RWPE2 (cell line): ENCODE measurements around the gene ANAPC16.

Experiments used
- ATAC-seq: fragments of 200-7000 bp; cut with Tn5 transposase; 3 replicates; pipeline ENCODE4 v1.9.1; 2021; ENCODE audit warnings: low read depth
- DNase-seq: peaks from one replicate; pipeline ENCODE4 v3.0.0-alpha.2; 2020; ENCODE audit warnings: low spot score
- H3K27ac ChIP-seq: fragments of 450-650 bp; 2 replicates; pipeline ENCODE4 v1.5.1; 2017; ENCODE audit warnings: mild to moderate bottlenecking; ENCODE audit not compliant: poor library complexity, severe bottlenecking
- H3K27me3 ChIP-seq: fragments of 250-450 bp; sonication (Bioruptor Pico); 2 replicates; pipeline ENCODE4 v1.5.1; 2021; ENCODE audit warnings: mild to moderate bottlenecking, moderate library complexity; ENCODE audit not compliant: insufficient read depth, poor library complexity, severe bottlenecking
- H3K36me3 ChIP-seq: fragments of 250-450 bp; sonication (Bioruptor Pico); 2 replicates; pipeline ENCODE4 v1.5.1; 2020; ENCODE audit warnings: low read depth, mild to moderate bottlenecking, moderate library complexity
- H3K4me1 ChIP-seq: fragments of 250-450 bp; sonication (Bioruptor Pico); 2 replicates; pipeline ENCODE4 v1.5.1; 2021; ENCODE audit warnings: mild to moderate bottlenecking, moderate library complexity; ENCODE audit not compliant: insufficient read depth, poor library complexity, severe bottlenecking
- H3K4me3 ChIP-seq: fragments of 250-450 bp; sonication (Bioruptor Pico); 2 replicates; pipeline ENCODE4 v1.5.1; 2021; ENCODE audit warnings: mild to moderate bottlenecking, moderate library complexity; ENCODE audit not compliant: severe bottlenecking
- H3K9me3 ChIP-seq: fragments of 250-450 bp; sonication (Bioruptor Pico); 2 replicates; pipeline ENCODE4 v1.5.1; 2021; ENCODE audit warnings: mild to moderate bottlenecking, moderate library complexity; ENCODE audit not compliant: severe bottlenecking
- TF ChIP-seq, protein P1 (sequence below): fragments of 450-650 bp; IDR thresholded peaks from one replicate; pipeline ENCODE4 v1.5.1; 2017; ENCODE audit warnings: mild to moderate bottlenecking, moderate library complexity; ENCODE audit not compliant: poor library complexity, severe bottlenecking

Gene ANAPC16

DNA sequence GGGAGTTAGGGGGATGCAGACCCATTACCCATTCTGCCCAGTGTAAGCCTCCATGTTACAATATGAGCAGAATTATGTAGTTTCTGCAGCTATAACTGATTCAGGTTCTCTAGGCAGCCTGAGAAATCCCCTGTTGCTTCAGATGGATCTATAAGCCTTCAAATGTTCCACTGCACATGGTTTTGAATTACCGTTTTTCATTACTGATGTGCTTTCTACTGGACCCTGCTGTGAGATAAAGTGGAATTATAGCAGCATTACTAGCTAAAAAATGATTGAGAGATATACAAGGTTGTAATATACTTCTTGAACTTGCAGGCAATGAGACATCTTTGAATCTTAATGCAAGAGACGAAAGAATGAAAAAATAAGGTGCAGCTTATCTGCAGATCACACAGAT is 38.4 kb upstream of the ANAPC16 start:
- H3K27ac ChIP-seq, result no peak overlapping the region
- ATAC-seq (no peak), DNase-seq (no peak)
- H3K4me3 ChIP-seq, result no peak overlapping the region
- peaks cover 15% of the 10 kb centered on the region for H3K4me1 ChIP-seq
- TF ChIP-seq, protein P1, sequence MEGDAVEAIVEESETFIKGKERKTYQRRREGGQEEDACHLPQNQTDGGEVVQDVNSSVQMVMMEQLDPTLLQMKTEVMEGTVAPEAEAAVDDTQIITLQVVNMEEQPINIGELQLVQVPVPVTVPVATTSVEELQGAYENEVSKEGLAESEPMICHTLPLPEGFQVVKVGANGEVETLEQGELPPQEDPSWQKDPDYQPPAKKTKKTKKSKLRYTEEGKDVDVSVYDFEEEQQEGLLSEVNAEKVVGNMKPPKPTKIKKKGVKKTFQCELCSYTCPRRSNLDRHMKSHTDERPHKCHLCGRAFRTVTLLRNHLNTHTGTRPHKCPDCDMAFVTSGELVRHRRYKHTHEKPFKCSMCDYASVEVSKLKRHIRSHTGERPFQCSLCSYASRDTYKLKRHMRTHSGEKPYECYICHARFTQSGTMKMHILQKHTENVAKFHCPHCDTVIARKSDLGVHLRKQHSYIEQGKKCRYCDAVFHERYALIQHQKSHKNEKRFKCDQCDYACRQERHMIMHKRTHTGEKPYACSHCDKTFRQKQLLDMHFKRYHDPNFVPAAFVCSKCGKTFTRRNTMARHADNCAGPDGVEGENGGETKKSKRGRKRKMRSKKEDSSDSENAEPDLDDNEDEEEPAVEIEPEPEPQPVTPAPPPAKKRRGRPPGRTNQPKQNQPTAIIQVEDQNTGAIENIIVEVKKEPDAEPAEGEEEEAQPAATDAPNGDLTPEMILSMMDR, result no peak
- H3K9me3 ChIP-seq, result no peaks in the 10 kb centered on the region
- H3K36me3 ChIP-seq, result peaks cover 16% of the 10 kb centered on the region; the same call in 1 of the 2 replicates
- H3K27me3 ChIP-seq, result no peaks in the 10 kb centered on the region

DNA sequence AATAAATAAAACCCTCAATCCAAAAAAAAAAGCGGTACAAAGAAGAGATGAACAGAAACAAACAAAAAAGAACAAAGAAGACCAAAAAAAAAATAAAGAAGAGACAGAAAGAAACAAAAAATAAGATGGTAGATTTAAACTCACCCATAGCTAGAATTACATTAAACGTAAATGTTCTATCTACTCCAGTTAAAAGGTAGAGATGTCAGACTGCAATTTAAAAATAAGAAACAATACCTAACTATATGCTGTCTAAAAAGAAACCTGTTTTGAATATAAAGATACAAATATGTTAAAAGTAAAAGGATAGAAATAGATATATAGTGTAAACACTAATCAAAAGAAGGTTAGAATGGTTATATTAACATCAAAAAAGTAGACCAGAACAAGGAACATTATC is 31.7 kb upstream of the ANAPC16 start:
- no peaks in the 10 kb centered on the region for H3K27me3 ChIP-seq
- H3K36me3 ChIP-seq, result peaks cover 45% of the 10 kb centered on the region
- no peak for ATAC-seq
- TF ChIP-seq, protein P1, result no peak
- H3K27ac ChIP-seq, result no peak overlapping the region
- no peak overlapping the region for H3K4me3 ChIP-seq
- H3K9me3 ChIP-seq, result peaks cover 5% of the 10 kb centered on the region
- H3K4me1 ChIP-seq, result no peaks in the 10 kb centered on the region
- DNase-seq, result no peak

DNA sequence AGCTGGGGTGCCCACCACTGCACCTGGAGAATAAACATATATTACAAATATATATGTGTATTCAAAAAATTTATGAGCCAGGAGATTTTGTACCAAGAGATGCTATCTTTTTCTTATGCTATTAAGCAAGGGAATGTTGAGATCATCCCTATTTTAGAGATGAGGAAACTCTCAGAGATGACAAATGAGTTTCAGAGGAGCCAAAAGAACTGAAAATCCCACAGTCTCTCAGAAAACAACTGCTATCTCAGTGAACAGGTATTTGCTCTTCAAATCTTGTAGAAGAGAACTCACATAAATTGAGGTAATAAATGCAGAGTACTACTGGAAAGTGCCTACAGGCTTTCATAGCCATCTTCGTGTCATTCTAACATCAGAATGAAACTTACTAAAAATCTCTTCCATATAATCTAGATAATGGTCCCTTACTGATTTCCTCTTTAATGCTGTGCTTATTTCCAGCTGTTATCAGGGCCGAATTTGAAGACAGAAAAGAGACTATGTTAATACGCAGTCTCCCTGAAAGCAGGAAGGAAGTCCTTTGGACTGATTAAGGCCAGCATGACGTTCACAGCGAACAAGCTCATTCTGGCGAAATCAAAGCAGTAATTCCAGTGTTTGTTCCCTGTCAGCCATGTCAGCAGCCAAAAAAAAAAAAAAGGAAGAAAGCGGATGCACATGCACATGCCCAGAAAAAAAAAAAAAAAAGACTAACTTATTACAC is 29.4 kb upstream of the ANAPC16 start:
- Histone ChIP-seq H3K27me3 (no peaks in the 10 kb centered on the region), H3K27ac (no peak overlapping the region), H3K4me3 (no peak overlapping the region), H3K36me3 (peaks cover 48% of the 10 kb centered on the region), H3K9me3 (peaks cover 5% of the 10 kb centered on the region), H3K4me1 (no peaks in the 10 kb centered on the region)
- DNase-seq (no peak), ATAC-seq (no peak)
- TF ChIP-seq, protein P1, result no peak

DNA sequence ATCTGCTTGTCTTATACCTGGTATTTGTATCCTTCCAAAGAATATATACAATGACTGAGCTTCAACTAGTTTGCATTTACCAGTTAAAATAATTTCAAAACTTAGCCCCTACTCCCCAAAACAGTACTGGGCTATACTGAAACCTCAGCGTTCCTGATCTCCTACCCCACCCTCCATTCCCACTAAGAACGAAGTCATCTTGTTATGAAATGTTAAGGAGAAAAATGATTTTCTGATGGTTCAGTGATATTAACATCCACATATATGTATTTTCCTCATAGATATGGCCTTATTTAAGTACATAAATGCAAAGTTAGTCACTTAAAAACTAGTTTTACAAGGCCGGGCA is 28.9 kb upstream of the ANAPC16 start:
- DNase-seq, result no peak
- Histone ChIP-seq H3K9me3 (peaks cover 5% of the 10 kb centered on the region), H3K4me1 (no peaks in the 10 kb centered on the region), H3K36me3 (peaks cover 46% of the 10 kb centered on the region), H3K27ac (no peak overlapping the region), H3K27me3 (no peaks in the 10 kb centered on the region), H3K4me3 (no peak overlapping the region)
- ATAC-seq, result no peak
- TF ChIP-seq, protein P1, result no peak

DNA sequence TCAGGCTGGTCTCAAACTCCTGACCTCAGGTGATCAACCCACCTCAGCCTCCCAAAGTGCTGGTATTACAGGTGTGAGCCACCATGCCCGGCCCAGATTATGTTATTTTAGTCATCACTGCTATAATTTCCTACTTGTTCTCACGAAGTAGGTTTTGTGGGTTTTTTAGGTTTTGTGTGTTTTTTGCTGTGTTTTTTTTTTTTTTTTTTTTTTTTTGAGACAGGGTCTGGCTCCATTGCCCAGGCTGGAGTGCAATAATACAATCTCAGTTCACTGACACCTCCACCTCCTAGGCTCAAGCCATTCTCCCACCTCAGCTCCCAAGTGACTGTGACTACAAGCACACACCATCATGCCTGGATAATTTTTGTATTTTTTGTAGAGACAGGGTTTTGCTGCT is 20.9 kb upstream of the ANAPC16 start:
- Histone ChIP-seq H3K9me3 (no peaks in the 10 kb centered on the region), H3K27ac (no peak overlapping the region), H3K36me3 (peaks cover 57% of the 10 kb centered on the region), H3K4me3 (no peak overlapping the region), H3K27me3 (no peaks in the 10 kb centered on the region), H3K4me1 (peaks cover 5% of the 10 kb centered on the region)
- no peak for ATAC-seq
- TF ChIP-seq, protein P1, result no peak
- no peak for DNase-seq
